Stimulated activated CD8-positive, alpha-beta memory T cell treated with anti-CD3 and anti-CD28 coated beads, Interleukin-4, amount 100 ng/mL, for 1 hour (primary cell): Measurements from ENCODE around the gene TCP1.
"Not testable (repeated sequence)": the region's sequence is repeated elsewhere in the genome, so short reads cannot be mapped to it uniquely, and the experiment has no call there.

Experiments
- DNase-seq, 2 donors: peaks; one replicate each; pipeline ENCODE4 v3.0.0-alpha.2; 2020; ENCODE audit warnings: low read depth in 2 of 2, low spot score in 1 of 2

Gene TCP1

GRCh38 chr6:159778131-159778530, 11.3 kb downstream of the TCP1 start:
- DNase-seq: no peak

- no peak for DNase-seq
These were observed 12.0 kb downstream of the TCP1 start for GRCh38 chr6:159777240-159777904.

GRCh38 chr6:159772196-159772595, 17.2 kb downstream of the TCP1 start:
- DNase-seq: no peak

- DNase-seq: no peak
These were observed 19.9 kb downstream of the TCP1 start for GRCh38 chr6:159769470-159769869.

- no peak for DNase-seq
These were observed 22.5 kb downstream of the TCP1 start for GRCh38 chr6:159766906-159767305.

GRCh38 chr6:159762681-159763293, 26.6 kb downstream of the TCP1 start:
- DNase-seq: no peak

GRCh38 chr6:159761873-159762680, 27.3 kb downstream of the TCP1 start, which contains the start of gene ACAT2:
Gene ACAT2 (plus strand): TSS chr6:159762045. CDS start chr6:159762088, 43 bp downstream.
- DNase-seq: peak; percentile 77 to 87

- peak in 1 of 2 donors; percentile 12 for DNase-seq
These were observed 28.1 kb downstream of the TCP1 start for GRCh38 chr6:159761129-159761872.

GRCh38 chr6:159760602-159761057, 28.8 kb downstream of the TCP1 start:
- no peak for DNase-seq

- no peak for DNase-seq
These were observed 29.8 kb downstream of the TCP1 start for GRCh38 chr6:159759645-159760044.

GRCh38 chr6:159758031-159759001, 31.1 kb downstream of the TCP1 start:
- no peak for DNase-seq

GRCh38 chr6:159756508-159756907, 32.9 kb downstream of the TCP1 start:
- DNase-seq: no peak

GRCh38 chr6:159754959-159755914, 34.2 kb downstream of the TCP1 start:
- no peak for DNase-seq

- DNase-seq: no peak
These were observed 35.0 kb downstream of the TCP1 start for GRCh38 chr6:159754401-159754800.

- DNase-seq: no peak
These were observed 36.1 kb downstream of the TCP1 start for GRCh38 chr6:159753081-159753872.

GRCh38 chr6:159751448-159751847, 38.0 kb downstream of the TCP1 start:
- no peak for DNase-seq

GRCh38 chr6:159748127-159748526, 41.3 kb downstream of the TCP1 start:
- DNase-seq: not testable (repeated sequence)

- DNase-seq: no peak
These were observed 42.6 kb downstream of the TCP1 start for GRCh38 chr6:159746759-159747158.
